Loucy (cell line): ENCODE measurements around the gene PLIN4.

Experiments
- EZH2phosphoT487 ChIP-seq: fragments of 200-600 bp; IDR thresholded peaks from 2 replicates; pipeline ENCODE4 v1.6.1; 2018; ENCODE audit warnings: antibody characterized with exemption, mild to moderate bottlenecking, moderate library complexity, borderline replicate concordance
- TF ChIP-seq, protein P1 (sequence below): fragments of 200-600 bp; sonication (generic); conservative IDR thresholded peaks from 2 replicates; pipeline ENCODE4 v1.5.1; 2014; ENCODE audit warnings: mild to moderate bottlenecking, antibody characterized with exemption, low read length

DNA sequence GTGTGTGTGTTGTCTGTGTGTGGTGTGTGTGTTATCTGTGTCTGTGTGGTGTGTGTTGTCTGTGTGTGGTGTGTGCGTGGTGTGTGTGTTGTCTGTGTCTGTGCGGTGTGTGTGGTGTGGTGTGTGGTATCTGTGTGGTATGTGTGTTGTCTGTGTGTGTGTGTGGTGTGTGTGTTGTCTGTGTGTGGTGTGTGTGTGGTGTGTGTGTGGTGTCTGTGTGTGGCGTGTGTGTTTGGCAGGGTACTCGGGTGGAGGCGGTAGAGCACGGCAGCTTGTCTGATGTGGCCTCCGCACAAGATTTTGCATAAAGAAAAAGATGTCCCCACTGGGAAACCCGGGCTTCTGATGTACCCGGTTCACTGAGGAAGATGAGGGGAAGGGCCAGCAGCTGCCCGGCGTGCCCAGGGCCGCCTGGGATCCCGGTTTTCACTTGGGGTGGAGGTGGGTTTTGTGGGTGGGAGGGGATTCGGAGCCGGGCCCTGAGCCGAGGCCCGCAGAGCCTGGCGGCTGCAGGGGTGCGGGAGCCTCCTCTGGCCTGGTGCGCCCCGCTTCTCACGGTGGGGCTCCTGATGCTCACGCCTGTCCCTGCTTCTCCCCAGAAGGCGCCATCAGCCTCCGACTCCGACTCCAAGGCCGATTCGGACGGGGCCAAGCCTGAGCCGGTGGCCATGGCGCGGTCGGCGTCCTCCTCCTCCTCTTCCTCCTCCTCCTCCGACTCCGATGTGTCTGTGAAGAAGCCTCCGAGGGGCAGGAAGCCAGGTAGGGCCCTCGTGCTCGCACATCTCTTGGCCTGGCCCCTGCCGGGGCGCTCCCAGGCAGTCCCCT lies 25.0 kb downstream of the PLIN4 start:
- TF ChIP-seq, protein P1, sequence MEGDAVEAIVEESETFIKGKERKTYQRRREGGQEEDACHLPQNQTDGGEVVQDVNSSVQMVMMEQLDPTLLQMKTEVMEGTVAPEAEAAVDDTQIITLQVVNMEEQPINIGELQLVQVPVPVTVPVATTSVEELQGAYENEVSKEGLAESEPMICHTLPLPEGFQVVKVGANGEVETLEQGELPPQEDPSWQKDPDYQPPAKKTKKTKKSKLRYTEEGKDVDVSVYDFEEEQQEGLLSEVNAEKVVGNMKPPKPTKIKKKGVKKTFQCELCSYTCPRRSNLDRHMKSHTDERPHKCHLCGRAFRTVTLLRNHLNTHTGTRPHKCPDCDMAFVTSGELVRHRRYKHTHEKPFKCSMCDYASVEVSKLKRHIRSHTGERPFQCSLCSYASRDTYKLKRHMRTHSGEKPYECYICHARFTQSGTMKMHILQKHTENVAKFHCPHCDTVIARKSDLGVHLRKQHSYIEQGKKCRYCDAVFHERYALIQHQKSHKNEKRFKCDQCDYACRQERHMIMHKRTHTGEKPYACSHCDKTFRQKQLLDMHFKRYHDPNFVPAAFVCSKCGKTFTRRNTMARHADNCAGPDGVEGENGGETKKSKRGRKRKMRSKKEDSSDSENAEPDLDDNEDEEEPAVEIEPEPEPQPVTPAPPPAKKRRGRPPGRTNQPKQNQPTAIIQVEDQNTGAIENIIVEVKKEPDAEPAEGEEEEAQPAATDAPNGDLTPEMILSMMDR = no peak
- TF ChIP-seq EZH2phosphoT487 = no peak
